ENCODE measurements around the gene ANKRD29.
"Not testable (repeated sequence)": the region's sequence is repeated elsewhere in the genome, so short reads cannot be mapped to it uniquely, and the experiment has no call there.

The ANKRD29 gene

DNA sequence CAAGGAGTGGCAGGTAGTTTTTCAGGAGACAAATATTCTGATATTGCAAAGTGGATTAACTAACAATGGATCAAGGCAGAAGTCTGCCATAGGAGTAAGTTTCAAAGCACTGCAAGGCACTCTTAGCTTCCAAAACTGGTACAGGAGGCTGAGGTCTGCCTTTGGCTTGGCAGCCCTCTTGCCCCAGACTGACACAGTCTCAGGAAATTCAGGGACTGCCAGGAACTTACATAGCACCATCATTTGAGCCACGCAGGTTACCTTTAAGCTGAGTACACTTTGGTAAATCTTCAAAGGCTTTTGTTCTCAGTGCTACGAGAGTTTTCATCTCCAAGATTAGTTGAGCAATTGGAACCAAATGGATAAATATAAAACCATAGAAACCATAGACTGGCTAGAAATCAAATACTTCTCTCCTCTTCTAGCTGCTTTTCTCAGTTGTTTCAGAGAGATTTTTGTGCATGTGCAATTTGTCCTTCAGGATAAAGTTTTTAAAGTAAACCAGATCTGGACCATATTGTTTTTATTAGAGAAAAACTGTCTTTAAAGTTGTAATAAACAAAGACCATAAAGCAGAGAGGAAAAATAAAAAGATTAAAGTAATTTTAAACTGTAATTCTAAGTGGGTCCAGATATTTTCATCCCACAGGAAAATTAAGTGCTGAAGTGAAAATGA lies 18.8 kb downstream of the ANKRD29 start:
- no peak for DNase-seq

DNA sequence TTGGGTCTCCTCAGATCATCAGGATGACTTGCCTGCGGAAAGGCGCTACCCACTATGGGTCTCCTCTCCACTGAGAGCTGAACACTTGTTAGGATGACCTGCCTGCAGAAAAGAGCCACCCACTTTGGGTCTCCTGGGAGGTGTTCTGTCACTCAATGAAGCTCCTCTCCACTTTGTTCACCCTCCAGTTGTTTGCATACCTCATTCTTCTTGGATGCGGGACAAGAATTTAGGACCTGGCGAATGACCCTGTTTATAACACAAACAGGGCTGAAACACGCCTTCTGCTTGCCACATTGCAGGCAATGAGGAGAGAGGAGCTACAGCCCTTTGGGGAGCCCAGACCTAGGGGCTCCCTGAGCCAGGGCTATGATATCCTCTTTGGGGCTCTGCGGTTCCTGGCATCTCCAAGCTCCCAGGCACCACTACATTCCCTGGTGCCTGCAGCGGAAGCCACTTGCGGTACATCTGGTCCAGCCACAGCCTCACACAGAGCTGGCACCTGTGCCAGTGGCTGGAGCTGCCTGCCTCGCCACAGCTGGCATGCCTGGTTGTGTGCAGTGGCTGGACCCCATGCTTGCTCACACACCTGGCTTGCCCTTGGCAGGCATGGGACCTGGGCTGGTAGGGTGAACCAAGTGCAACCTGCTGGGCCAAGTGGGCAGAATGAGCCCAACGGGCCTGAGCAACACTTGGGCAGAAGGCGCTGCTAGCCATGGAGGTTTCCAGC lies 20.6 kb downstream of the ANKRD29 start:
- no peak for DNase-seq

DNA sequence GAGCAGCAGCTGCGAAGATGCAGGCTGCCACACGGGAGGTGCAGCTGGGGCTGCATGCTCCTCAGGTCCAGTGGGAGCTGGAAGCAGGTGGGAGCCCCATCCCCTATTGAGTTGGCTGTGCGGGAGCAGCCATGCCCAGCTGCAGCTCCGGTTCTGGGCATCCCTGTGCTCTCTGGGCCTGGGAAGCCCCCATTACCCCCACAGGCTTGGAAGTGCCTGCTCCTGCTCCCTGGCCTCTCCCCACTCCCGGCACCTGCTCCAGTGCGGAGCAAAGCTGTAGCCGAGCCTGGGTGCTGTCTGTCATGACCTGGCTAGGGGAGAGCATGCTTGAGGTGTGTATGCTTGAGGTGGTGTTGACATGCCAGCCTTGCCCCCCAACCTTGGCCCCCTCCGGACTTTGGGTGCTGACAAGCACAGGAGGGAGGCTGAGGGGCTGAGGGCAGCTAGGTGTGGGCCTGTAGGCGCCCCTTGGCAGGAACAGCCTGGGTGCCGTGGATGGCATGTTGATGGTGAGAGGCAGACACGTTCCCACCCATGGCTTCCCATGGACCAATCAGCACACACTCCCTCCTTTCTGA lies 21.5 kb downstream of the ANKRD29 start:
- DNase-seq = no peak

GRCh38 chr18:23640052-23640451 lies 22.7 kb downstream of the ANKRD29 start:
- DNase-seq = no peak

DNA sequence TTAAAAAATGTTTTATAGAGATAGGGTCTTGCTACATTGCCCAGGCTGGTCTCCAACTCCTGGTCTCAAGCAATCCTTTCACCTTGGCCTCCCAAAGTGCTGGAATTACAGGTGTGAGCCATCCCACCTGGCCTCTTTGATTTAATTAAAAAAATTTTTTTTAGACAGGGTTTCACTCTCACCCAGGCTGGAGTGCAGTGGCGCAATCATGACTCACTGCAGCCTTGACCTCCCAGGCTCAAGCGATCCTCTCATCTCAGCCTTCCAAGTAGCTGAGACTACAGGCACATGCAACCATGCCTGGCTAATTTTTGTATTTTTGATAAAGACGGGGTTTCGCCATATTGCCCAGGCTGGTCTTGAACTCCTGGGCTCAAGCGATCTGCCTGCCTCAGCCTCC lies 26.3 kb downstream of the ANKRD29 start:
- DNase-seq = not testable (repeated sequence)

DNA sequence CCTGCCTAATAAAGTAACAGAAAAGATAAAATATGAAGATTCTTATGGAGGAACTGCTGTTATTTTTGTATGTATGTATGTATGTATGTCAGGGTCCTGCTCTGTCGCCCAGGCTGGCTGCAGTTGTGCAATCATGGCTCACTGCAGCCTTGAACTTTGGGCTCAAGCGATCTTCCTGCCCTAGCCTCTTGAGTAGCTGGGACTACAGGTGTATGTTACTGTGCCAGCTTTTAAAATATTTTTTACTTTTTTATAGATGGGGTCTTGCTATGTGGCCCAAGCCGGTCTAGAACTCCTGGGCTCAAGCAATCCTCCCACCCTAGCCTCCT lies 26.7 kb downstream of the ANKRD29 start:
- DNase-seq = no peak

DNA sequence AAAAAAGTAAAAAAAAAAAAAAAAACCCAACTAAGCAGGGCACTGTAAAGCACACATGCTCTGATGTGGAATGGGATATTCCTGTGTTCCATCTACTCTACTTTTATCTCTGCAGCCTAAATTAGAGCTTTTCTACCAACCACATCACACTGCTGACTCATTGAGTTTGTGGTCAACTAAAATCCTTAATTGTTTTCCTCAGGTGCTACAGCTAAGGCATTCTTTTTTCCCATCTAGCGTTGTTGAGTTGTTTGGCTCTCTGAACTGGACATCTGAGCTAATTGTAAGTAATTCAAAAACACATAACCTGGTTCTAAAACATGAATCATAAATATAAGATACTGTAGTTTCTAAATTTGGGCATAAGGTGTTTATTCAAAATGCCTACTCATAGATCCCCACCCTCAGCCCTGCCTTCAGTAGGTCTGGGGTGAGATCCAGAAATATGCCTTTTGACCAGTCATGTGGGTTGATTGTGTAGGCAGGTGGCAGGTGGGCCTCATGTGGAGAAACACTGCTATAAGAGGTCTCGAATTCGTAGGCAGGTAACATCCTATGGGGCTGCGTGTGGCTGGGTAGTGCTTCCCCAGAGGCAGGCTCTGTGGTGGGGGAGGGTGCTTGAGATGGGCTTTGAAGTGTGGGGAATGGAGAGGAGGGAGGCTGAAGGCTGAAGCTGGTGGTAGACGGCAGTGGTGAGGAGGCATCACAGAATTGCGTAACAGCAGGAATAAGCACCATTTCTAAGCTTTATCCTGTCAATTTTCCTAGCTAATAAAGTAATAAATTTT lies 27.2 kb downstream of the ANKRD29 start:
- no peak for DNase-seq

GRCh38 chr18:23634692-23635091 lies 28.0 kb downstream of the ANKRD29 start:
- DNase-seq = no peak

GRCh38 chr18:23632615-23633014 lies 30.1 kb downstream of the ANKRD29 start:
- no peak for DNase-seq

- no peak for DNase-seq
These were observed 31.0 kb downstream of the ANKRD29 start for GRCh38 chr18:23631746-23632145.

GRCh38 chr18:23631312-23631711 lies 31.4 kb downstream of the ANKRD29 start:
- no peak for DNase-seq

DNA sequence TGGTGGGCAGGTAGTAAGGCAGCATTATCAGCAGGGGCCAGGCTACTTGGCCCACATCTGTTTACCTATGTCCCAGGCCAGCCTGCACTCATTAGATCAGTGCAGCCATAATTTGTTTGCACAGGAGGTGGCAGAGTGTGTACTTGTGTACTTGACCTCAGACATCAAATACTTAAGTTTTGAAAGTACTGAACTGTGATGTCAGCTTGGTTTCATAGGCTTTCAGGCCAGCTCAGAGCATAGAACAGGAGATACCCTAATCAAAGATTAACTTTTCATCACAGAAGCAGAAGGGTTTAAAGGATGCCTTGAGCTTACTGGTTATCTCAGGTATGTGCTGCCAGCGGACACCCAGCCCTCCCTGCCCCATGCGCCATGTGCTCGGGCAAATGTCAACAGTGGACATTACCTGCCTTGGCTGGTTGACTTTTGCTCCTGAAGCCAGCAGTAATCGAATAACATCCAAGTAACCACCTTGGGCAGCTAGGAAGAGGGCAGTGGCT lies 33.2 kb downstream of the ANKRD29 start:
- no peak for DNase-seq

DNA sequence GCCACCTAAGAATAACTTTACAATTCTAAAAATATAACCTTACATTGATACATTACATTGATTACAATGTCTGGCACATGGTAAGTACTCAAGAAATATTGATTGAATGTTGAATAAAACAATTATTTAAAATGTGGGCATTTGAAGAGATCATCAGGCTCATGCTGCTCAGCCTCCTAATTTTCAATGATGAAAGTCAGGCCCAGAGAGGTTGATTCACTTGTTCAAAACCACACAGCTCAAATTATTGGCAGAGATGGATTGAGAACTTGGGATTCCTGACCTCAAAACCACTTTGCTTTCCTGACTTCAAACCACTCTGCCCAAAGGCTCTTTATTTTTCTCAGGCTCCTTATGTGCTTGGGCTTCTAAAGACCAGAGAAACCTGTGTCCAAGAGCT lies 34.7 kb downstream of the ANKRD29 start:
- no peak for DNase-seq

DNA sequence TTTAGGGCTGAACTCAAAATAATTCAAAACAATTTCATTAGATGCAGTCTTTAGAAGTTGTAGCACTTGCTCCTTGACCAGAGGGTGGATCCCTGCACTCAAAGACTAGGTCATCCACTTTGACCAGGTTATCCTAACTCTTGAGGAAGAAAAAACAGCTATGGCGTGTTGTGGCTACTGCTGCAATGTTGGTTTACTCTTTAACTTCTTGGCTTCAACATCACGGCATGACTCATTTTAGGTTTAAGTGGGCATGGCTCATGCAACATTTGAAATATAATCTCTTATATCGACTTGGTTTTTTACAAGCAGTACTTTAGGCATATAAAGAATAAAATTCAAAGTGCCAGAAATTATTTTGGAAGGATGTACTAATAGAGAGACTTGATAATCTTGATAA lies 35.4 kb downstream of the ANKRD29 start:
- DNase-seq = peak; percentile 48

- DNase-seq = peak; percentile 43
These were observed 36.0 kb downstream of the ANKRD29 start for GRCh38 chr18:23626451-23627279.

DNA sequence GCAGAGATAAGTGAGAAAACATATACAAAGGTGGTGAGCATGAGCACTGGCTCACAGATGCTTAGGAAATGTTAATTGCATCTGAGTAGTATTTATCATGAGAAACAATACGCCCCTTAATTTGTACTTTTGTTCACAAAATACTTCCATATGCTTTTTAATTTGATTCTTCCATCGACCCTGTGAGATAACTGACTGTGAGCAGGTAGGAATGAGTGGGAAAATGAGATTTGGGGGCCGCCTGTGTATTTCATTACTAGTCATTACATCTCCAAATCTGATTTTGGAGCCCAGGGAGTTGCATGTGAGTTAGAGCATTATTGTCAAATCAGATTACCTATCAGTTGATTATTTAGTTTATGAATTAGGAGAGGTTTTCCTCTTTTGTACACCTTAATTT lies 39.7 kb downstream of the ANKRD29 start:
- no peak for DNase-seq

DNA sequence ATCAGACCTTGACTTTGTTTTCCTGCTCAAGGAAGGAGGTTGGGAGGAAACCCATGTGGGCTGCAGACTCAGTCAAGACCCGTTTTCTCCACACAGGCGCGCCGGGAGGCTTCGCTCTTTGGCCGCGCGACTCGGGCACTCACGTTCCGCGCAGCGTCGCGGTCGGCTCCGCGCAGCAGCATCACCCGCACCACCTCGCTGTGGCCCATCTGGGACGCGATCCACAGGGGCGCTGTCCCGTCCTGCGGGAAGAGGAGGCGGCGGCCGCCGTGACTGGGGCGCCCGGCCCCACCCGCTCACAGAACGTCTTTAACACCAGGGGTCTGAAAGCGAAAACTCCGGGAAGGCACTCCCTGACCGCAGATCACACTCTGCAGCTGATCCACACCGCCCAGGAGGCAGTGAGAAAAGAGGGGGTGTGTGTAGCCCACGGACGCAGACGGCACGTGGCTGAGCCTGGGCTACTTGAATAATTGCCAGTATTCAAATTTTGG lies 43.3 kb downstream of the ANKRD29 start:
- peak; percentile 22 for DNase-seq

DNA sequence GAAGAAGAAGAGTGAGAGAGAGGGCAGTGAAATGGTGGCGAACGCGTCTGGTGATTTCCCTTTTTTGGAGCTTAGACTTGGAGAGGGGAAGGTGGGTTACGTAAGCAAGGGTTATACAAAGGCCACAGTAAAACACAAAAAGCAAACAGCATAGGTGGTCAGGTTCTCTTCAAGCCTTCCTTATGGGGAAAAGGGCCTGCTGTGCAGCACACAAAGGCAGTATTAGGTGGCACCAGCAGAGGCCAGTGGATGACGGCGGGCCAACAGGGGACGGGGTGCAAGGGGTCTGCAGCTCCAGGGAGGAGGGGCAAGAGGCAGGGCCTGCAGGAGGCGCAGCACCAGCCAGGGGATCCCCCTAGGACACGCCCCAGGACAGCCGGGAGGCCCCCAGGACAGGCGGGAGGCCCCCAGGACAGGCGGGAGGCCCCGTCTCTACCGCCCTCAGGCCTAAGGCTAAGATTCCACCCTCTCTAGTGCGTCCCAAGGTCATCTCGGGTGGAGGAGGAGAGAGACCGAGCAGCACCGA lies 43.8 kb downstream of the ANKRD29 start:
- no peak for DNase-seq

DNA sequence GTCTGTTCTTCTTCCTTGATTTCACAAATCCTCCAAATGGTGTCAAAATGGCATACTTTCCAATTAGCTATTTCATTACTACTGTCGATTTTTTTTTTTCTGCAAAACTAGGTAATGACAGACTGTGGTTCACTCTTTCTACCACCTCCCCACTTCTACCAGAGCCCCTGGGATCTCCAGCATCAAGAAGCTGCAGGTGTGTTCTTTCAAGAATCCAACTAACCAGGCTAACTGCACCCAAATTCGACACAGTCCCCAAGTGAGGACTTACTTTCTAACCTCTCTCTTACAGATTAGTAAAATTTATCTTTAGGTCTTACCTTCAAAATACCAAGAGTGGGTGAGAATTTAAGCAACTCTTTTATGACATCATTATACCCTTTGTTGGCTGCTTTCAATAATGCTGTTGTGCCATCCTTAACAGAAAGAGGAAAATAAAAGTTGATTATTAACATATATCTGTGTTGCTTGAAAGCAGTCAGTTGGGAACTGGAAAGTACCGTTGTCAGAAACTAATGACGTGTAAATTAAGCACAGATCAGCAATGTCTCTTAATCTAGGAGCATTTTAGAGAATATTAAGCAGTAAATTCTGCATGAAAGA lies 45.2 kb downstream of the ANKRD29 start:
- DNase-seq = no peak

DNA sequence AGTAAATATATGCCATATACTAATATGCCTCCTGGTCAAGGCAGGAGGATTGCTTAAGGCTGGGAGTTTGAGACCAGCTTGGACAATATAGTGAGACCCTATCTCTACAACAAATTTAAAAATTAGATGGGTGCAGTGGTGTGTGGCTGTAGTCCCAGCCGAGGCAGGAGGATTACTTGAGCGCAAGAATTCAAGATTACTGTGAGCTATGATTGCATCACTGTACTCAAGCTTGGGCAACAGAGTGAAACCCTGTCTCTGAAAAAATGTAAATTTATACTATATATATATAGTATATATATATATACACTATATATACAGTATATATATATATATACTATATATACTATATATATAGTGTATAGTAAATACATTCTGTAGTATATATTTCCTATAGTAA lies 46.5 kb downstream of the ANKRD29 start:
- DNase-seq = no peak

DNA sequence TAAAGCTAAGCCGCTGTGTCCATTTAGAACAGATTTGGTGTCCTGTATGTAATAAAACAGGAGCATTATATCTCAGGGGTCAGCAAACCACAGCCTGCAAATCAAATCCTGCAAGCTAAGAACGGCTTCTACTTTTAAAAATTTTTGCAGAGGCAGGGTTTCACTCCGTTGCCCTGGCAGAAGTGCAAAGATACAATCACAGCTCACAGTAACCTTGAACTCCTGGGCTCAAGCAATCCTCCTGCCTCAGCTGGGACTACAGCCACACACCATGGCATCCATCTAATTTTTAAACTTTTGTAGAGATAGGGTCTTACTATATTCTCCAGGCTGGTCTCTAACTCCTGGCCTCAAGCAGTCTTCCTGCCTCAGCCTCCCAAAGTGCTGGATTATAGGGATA lies 47.8 kb downstream of the ANKRD29 start:
- DNase-seq = no peak
